ENCODE measurements around the gene ART5. TPM values are rescaled to one million over a fixed set of nuclear protein-coding genes. Genes with fewer than 3 reads are reported as not detected.

The ART5 gene
- total RNA-seq, 1 experiment from 2014 or later: 7.9 TPM

GRCh38 chr11:3669128-3669527, 27.3 kb upstream of the ART5 start:
- no peak overlapping the region for H3K27ac Mint-ChIP-seq
- Histone ChIP-seq H2BK15ac (ENCODE audit: low read depth, low read length) (no peak overlapping the region), H3K27ac (ENCODE audit: insufficient read length, low read depth, low read length) (no peak overlapping the region)

More at GRCh38 chr11:3669128-3669527, 27.3 kb upstream of the ART5 start:
- H3K79me1 ChIP-seq (ENCODE audit: insufficient read depth, low read depth, low read length, poor library complexity, severe bottlenecking): no peaks in the 10 kb centered on the region
- no peak overlapping the region for H2AK5ac ChIP-seq (ENCODE audit: insufficient read length, low read length)
- H3K4me1 Mint-ChIP-seq: peaks cover 0 to 9% of the 10 kb centered on the region in 2 experiments; a peak in 2 of 4 replicates
- H3K4ac ChIP-seq (ENCODE audit: low read depth, low read length): no peak overlapping the region
- no peak overlapping the region for H3K9ac ChIP-seq (ENCODE audit: extremely low read depth, insufficient read length, low read length)
- no peak overlapping the region for H2BK20ac ChIP-seq (ENCODE audit: low read depth, low read length, poor library complexity, severe bottlenecking)
- no peak overlapping the region for H2BK5ac ChIP-seq (ENCODE audit: insufficient read length, low read length)
- no peak overlapping the region for H3K56ac ChIP-seq (ENCODE audit: insufficient read length, low read depth, low read length)
- no peak overlapping the region for H3K4me3 Mint-ChIP-seq
- TF ChIP-seq, protein P1, sequence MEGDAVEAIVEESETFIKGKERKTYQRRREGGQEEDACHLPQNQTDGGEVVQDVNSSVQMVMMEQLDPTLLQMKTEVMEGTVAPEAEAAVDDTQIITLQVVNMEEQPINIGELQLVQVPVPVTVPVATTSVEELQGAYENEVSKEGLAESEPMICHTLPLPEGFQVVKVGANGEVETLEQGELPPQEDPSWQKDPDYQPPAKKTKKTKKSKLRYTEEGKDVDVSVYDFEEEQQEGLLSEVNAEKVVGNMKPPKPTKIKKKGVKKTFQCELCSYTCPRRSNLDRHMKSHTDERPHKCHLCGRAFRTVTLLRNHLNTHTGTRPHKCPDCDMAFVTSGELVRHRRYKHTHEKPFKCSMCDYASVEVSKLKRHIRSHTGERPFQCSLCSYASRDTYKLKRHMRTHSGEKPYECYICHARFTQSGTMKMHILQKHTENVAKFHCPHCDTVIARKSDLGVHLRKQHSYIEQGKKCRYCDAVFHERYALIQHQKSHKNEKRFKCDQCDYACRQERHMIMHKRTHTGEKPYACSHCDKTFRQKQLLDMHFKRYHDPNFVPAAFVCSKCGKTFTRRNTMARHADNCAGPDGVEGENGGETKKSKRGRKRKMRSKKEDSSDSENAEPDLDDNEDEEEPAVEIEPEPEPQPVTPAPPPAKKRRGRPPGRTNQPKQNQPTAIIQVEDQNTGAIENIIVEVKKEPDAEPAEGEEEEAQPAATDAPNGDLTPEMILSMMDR (conservative IDR thresholded peaks at IDR 0.05): no peak
- peaks cover 4 to 57% (median 6%) of the 10 kb centered on the region in 3 experiments for H3K36me3 Mint-ChIP-seq (ENCODE audit: insufficient read depth in 1 of 3, low read depth in 3 of 3)
- H2AFZ ChIP-seq (ENCODE audit: low read length): no peak overlapping the region
- H3K79me2 ChIP-seq (ENCODE audit: insufficient read depth, low read length): no peaks in the 10 kb centered on the region
- no peaks in the 10 kb centered on the region for H3K23me2 ChIP-seq (ENCODE audit: insufficient read length, low read depth, low read length, poor library complexity, severe bottlenecking)
- no peak overlapping the region for H3K4me2 ChIP-seq (ENCODE audit: insufficient read depth, insufficient read length, low read length)
- H2BK120ac ChIP-seq (ENCODE audit: low read depth, low read length, poor library complexity, severe bottlenecking): no peak overlapping the region
- H4K91ac ChIP-seq (ENCODE audit: insufficient read length, low read depth, low read length): no peak overlapping the region
- H3K27me3 ChIP-seq (ENCODE audit: insufficient read depth, low read length): no peaks in the 10 kb centered on the region
- H2BK12ac ChIP-seq (ENCODE audit: insufficient read length, low read depth, low read length): no peak overlapping the region
- H3K27me3 Mint-ChIP-seq (ENCODE audit: low read depth): no peaks in the 10 kb centered on the region
- H3K14ac ChIP-seq (ENCODE audit: insufficient read depth, low read length): no peak overlapping the region
- DNase-seq: no peak
- H3K9me3 Mint-ChIP-seq: no peaks in the 10 kb centered on the region
- no peak overlapping the region for H3T11ph ChIP-seq (ENCODE audit: low read length)
- no peaks in the 10 kb centered on the region for H3K4me1 ChIP-seq (ENCODE audit: insufficient read depth, low read length)
- H3K23ac ChIP-seq (ENCODE audit: insufficient read length, low read depth, low read length): no peak overlapping the region
- no CpG with 5 or more reads among the region's 7 CpGs for WGBS (ENCODE audit: extremely low coverage, insufficient read length, low lambda C conversion rate)
- H4K20me1 ChIP-seq (ENCODE audit: control insufficient read depth, insufficient read depth, insufficient read length): no peaks in the 10 kb centered on the region
- H3K18ac ChIP-seq (ENCODE audit: insufficient read length, low read depth, low read length): no peak overlapping the region
- no peaks in the 10 kb centered on the region for H3K9me3 ChIP-seq (ENCODE audit: control insufficient read depth, low read depth, low read length)
- H4K5ac ChIP-seq (ENCODE audit: insufficient read length, low read depth, low read length): no peak overlapping the region
- H4K8ac ChIP-seq (replicated peaks; ENCODE audit: insufficient read length, low read depth, low read length): no peak overlapping the region

All from H9 (cell line).